ENCODE results near the gene GTF2E1. TPM values are rescaled to one million over a fixed set of nuclear protein-coding genes. Genes with fewer than 3 reads are reported as not detected.
A peak's percentile ranks its signal among the peaks of the same experiment; 100 is the strongest.

Gene GTF2E1
- total RNA-seq = 32.7 and 34.3 TPM in 2 replicates
- long read RNA-seq, transcript GTF2E1-201 (5 exons, 3,012 nt) = major isoform, 74 of 88 reads
- long read RNA-seq, partial matches to known transcripts = 4 of 88 reads
- long read RNA-seq, other reads (novel, unspliced or antisense) = 9 of 88 reads

DNA sequence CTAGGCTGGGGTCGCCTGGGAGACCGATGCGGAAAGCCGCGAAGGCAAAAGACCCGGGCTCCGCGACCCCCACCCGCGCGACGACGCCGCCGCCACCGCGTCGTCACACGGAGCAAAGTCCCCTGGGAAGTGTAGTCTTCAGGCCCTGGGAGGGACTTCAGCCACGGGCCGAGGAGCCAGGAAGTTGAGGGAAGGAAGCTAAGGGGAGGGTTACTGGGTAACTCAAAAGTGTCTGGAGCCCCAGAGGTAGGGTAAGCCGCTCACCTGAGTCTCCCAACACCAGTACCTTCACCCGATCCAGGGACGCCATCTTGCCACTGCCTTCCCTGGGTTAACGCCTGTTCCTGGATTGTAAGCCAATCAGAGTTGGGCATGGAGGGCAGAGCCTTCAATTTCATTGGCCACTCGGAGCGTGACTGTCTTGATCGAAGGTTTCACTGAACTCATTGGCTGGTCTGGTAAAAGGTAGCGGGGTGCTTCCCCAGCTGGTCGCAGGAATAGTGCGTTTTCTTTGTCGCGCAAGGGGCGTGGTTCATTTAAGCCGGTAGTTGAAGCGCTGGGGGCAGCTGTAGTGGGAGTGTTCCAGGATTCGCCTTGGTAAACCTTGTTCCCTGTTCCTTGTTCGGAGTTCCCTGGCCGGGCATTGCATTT, at the start of gene GTF2E1, which contains the start of gene RABL3:
Gene GTF2E1, plus strand, starts transcription at position 547 of the 651 bp plus-strand sequence. CDS start 7,809 bp downstream, outside the sequence.
Gene RABL3, minus strand, starts transcription at position 319 of the 651 bp plus-strand sequence. Its CDS starts 9 bp downstream, at position 310.
- Mint-ChIP-seq H3K9me3 (no peaks in the 10 kb centered on the region), H3K4me3 (peak within 1 kb of the TSS; percentile 94)
- peak; percentile 92 for DNase-seq (ENCODE audit: low read depth, low spot score)

DNA sequence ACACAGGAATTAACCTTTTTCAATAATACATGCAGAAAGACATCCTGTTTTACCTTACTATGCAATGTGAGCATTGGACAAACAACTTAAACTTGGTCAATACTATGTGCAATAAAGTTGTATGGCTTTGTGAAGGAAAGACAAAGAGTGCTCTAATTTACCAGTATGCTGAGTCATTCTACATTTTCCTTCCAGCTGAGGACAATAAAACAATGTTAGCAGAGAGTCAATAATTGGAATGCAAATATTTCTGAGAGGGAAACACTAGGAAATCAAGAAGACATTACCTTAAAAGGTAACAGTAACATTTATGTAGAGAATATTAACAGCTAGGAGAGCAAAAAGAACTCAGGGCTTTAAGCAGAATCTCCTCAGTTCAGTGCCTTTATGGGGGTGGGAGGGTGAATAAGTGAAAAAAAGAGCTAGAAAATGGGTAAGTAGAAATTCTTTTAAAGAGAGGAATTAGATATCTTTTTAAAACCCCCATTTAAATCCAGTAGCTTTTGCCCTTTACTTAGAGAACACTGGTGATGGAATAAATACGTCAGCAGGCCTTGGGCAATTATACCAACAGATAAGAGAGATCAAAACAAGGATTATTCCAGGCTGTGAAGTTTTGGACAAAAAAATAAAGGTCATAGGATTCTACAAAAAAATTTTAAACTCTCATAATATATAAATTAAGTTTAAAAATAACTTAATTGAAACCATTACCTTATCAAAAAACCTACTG, 48.9 kb upstream of the GTF2E1 start:
- no peak overlapping the region for H3K4me3 Mint-ChIP-seq
- DNase-seq (ENCODE audit: low read depth, low spot score) = no peak
- peaks cover 9% of the 10 kb centered on the region for H3K4me1 Mint-ChIP-seq
- no peaks in the 10 kb centered on the region for H3K9me3 Mint-ChIP-seq
- peak overlapping the region; percentile 58 for H3K27ac Mint-ChIP-seq (ENCODE audit: unreplicated experiment)
- peaks cover 7% of the 10 kb centered on the region for H3K36me3 Mint-ChIP-seq (ENCODE audit: low read depth)
- no peaks in the 10 kb centered on the region for H3K27me3 Mint-ChIP-seq (ENCODE audit: low read depth)
- TF ChIP-seq, protein P1, sequence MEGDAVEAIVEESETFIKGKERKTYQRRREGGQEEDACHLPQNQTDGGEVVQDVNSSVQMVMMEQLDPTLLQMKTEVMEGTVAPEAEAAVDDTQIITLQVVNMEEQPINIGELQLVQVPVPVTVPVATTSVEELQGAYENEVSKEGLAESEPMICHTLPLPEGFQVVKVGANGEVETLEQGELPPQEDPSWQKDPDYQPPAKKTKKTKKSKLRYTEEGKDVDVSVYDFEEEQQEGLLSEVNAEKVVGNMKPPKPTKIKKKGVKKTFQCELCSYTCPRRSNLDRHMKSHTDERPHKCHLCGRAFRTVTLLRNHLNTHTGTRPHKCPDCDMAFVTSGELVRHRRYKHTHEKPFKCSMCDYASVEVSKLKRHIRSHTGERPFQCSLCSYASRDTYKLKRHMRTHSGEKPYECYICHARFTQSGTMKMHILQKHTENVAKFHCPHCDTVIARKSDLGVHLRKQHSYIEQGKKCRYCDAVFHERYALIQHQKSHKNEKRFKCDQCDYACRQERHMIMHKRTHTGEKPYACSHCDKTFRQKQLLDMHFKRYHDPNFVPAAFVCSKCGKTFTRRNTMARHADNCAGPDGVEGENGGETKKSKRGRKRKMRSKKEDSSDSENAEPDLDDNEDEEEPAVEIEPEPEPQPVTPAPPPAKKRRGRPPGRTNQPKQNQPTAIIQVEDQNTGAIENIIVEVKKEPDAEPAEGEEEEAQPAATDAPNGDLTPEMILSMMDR (conservative IDR thresholded peaks at IDR 0.05) = no peak

More for the DNA sequence above, at the start of gene GTF2E1, which contains the start of gene RABL3:
- Mint-ChIP-seq H3K27ac (ENCODE audit: unreplicated experiment) (peak within 1 kb of the TSS; percentile 99), H3K36me3 (ENCODE audit: low read depth) (peaks cover 9% of the 10 kb centered on the region), H3K4me1 (peaks cover 36% of the 10 kb centered on the region), H3K27me3 (ENCODE audit: low read depth) (no peaks in the 10 kb centered on the region)
- TF ChIP-seq, protein P1 (conservative IDR thresholded peaks at IDR 0.05) = no peak

DNA sequence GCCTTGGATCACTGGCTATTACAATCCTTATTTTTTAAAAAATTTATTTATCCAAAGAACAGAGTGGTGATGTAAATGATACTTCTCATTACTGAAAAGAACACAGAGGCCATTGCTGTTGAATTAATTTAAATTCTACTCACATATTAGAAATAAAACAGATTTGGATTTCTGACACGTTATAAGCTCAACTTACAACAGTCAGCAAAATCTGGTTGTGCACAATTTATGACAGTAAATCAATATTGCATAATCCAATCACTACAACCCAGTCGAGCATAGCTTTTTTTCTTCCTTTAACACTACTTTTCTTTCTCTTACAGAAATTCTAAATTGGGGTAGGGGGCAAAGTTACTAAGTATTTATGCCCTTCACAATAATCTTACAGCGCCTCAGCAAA, 43.2 kb upstream of the GTF2E1 start:
- no peaks in the 10 kb centered on the region for H3K9me3 Mint-ChIP-seq
- peaks cover 12% of the 10 kb centered on the region for H3K36me3 Mint-ChIP-seq (ENCODE audit: low read depth)
- no peak for DNase-seq (ENCODE audit: low read depth, low spot score)
- H3K4me3 Mint-ChIP-seq = no peak overlapping the region
- TF ChIP-seq, protein P1 (conservative IDR thresholded peaks at IDR 0.05) = no peak
- no peaks in the 10 kb centered on the region for H3K4me1 Mint-ChIP-seq
- H3K27ac Mint-ChIP-seq (ENCODE audit: unreplicated experiment) = no peak overlapping the region
- H3K27me3 Mint-ChIP-seq (ENCODE audit: low read depth) = no peaks in the 10 kb centered on the region

DNA sequence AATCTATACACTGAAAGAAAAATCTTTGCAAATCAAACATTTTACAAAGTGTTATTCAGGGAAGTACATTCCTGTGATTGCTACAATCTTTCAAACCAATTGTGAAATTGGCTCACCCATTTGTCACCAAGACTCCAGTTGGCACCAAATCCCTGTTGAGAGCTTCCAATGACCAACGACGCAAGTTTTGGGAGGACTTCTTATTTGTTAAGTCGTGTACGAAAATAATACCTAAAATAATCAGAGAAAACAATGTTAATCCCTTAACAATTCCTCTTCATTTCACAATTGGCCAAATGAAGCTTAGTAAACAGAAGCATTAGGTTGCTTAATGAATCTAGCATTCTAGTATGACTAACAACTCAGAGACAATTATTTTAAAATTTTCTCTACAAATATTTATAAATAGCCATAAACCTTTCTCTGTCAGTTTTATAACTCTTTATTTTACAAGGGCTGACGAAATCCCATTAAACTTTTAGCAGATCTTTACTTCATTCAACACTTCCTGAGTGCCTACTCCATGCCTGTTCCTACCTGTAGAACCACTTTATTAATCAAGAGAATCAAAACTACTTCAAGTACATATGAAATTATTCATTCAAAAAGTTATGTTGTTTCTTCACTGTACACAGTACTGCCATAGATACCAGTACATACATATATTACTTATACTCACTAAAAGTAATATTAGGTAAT, 36.5 kb upstream of the GTF2E1 start:
- H3K27me3 Mint-ChIP-seq (ENCODE audit: low read depth) = no peaks in the 10 kb centered on the region
- H3K36me3 Mint-ChIP-seq (ENCODE audit: low read depth) = peaks cover 13% of the 10 kb centered on the region
- DNase-seq (ENCODE audit: low read depth, low spot score) = no peak
- H3K27ac Mint-ChIP-seq (ENCODE audit: unreplicated experiment) = no peak overlapping the region
- no peaks in the 10 kb centered on the region for H3K4me1 Mint-ChIP-seq
- no peaks in the 10 kb centered on the region for H3K9me3 Mint-ChIP-seq
- H3K4me3 Mint-ChIP-seq = no peak overlapping the region
- TF ChIP-seq, protein P1 (conservative IDR thresholded peaks at IDR 0.05) = no peak

DNA sequence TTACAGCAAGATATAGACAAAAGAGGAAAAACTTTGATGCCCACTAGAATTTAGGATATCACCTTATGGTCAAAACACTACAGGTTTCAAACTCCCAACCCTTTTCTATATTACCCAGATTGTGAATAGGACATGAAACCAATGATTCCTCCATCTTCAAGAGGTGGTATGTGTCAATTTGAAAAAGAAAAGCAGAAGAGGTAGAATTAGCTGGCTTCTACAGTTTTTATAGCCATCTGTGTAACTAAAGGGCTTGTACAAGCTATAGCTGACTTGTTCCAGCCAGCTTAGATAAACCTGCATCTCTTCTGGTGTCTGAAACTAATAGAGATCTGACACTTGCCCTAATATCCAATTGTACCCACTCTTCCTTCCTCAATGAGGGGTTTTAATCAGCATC, 35.6 kb upstream of the GTF2E1 start:
- Mint-ChIP-seq H3K27ac (ENCODE audit: unreplicated experiment) (no peak overlapping the region), H3K4me1 (no peaks in the 10 kb centered on the region), H3K36me3 (ENCODE audit: low read depth) (peaks cover 13% of the 10 kb centered on the region), H3K27me3 (ENCODE audit: low read depth) (no peaks in the 10 kb centered on the region), H3K4me3 (no peak overlapping the region), H3K9me3 (no peaks in the 10 kb centered on the region)
- TF ChIP-seq, protein P1 (conservative IDR thresholded peaks at IDR 0.05) = no peak
- DNase-seq (ENCODE audit: low read depth, low spot score) = no peak

All from neural crest cell (in vitro differentiated cells).